Retina (tissue), 1 donor: ENCODE data around the gene PLXND1.
"Not testable (repeated sequence)": the region's sequence is repeated elsewhere in the genome, so short reads cannot be mapped to it uniquely, and the experiment has no call there.

Source experiments
- DNase-seq: peaks from one replicate; pipeline ENCODE4 v3.0.0-alpha.2; 2016

PLXND1 gene

GRCh38 chr3:129606636-129607390 is at the start of gene PLXND1:
Gene PLXND1, minus strand, starts transcription at chr3:129606676. Its CDS starts 37 bp downstream, at chr3:129606639.
- peak; percentile 73 for DNase-seq

- no peak for DNase-seq
These were observed 48.8 kb upstream of the PLXND1 start for GRCh38 chr3:129655291-129655700.

GRCh38 chr3:129654131-129654530 is 47.7 kb upstream of the PLXND1 start:
- DNase-seq: no peak

GRCh38 chr3:129653019-129653418 is 46.5 kb upstream of the PLXND1 start:
- no peak for DNase-seq

- no peak for DNase-seq
These were observed 45.1 kb upstream of the PLXND1 start for GRCh38 chr3:129651435-129652202.

- DNase-seq: peak; percentile 69
These were observed 43.9 kb upstream of the PLXND1 start for GRCh38 chr3:129650256-129650872.

- peak; percentile 72 for DNase-seq
These were observed 41.9 kb upstream of the PLXND1 start for GRCh38 chr3:129648391-129648790.

DNA sequence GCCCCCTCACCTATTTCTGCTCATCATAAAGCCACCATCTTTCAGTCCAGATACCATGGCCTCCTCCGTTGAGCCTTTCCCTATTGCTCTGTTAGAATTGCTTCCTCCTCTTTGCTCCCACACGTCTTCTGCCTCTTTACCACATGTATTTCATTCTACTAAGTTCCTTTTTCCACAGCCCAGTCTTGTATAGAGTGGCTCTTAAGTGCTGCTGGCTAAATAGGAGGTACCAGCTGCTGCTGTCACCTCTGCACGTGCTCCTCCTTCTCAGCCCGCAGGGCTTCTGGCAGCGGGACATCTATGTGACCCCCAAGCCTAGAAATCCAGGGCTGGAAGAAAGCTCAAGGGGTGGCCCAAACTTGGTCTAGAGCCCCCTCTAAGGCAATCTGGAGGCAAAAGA is 38.8 kb upstream of the PLXND1 start:
- no peak for DNase-seq

DNA sequence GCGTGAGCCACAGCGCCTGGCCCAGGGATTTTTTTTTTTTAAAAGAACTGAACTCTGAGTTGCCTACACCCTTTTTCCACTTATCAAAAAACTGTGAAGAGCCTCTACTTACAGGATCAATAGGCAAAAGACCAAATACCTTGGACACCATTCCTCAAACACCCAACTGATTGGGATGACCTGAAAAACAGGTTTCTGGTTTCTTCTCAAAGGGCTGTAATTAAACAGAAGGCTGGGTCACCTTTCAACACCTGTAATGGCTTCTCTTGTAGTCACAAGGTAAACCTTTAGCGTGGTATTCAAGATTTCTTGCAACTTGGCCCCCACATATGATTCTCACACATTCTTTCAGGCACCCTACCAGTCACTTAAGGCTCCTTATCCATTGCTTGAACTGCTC is 38.4 kb upstream of the PLXND1 start:
- no peak for DNase-seq

DNA sequence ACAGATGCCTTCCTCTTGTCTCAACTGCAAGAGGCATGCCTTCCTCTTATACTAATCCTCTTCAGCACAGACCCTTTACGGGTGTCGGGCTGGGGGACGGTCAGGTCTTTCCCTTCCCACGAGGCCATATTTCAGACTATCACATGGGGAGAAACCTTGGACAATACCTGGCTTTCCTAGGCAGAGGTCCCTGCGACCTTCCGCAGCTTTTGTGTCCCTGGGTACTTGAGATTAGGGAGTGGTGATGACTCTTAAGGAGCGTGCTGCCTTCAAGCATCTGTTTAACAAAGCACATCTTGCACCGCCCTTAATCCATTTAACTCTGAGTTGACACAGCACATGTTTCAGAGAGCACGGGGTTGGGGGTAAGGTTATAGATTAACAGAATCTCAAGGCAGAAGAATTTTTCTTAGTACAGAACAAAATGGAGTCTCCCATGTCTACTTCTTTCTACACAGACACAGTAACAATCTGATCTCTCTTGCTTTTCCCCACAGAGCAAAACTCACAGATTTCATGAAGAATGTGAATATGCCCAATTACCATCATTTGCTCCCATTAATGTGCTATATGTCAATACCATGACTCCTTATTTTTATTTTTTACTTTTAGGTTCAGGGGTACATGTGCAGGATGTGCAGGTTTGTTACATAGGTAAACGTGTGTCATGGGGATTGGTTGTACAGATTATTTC is 35.2 kb upstream of the PLXND1 start:
- DNase-seq: not testable (repeated sequence)

GRCh38 chr3:129640985-129641384 is 34.5 kb upstream of the PLXND1 start:
- not testable (repeated sequence) for DNase-seq

GRCh38 chr3:129638481-129638880 is 32.0 kb upstream of the PLXND1 start:
- no peak for DNase-seq

GRCh38 chr3:129636082-129636481 is 29.6 kb upstream of the PLXND1 start:
- DNase-seq: no peak

DNA sequence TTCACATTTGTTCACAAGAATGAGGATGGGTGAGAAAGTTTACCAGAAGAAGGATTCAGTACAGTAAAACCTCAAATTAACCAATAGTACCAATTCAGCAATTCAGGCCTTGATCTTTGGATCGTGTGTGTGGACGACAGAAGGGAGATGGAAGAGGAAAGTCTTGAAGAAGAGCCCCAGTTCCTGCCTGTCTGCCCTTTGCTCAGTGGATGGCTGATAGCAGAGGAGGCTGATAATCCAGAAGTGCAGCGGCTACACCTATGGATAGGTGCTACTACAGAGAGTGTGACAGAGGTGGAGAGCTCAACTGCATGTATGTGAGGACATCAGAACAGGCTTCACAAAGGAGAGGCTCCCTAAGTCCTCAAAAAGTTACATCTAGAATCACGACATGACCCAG is 29.2 kb upstream of the PLXND1 start:
- no peak for DNase-seq

GRCh38 chr3:129633751-129634481 is 27.4 kb upstream of the PLXND1 start:
- DNase-seq: no peak

DNA sequence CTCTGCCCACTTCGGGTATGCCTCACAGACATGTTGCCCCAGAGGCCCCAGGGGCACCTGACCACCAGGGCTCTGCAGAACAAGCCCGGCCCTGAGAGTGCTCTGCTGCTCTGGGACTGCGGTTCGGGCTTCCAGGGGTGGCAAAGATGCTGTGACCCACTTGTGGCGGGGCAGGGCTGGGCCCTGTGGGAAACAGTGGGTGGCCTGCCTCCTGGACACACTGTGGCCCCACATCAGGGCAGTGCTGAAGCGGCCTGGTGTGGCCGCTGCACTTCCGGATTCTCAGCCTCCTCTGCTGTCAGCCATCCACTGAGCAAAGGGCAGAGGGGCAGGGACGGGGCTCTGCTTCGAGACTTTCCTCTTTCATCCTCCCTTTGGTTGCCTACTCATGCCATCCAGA is 26.5 kb upstream of the PLXND1 start:
- no peak for DNase-seq

- no peak for DNase-seq
These were observed 26.1 kb upstream of the PLXND1 start for GRCh38 chr3:129632556-129632955.

GRCh38 chr3:129632056-129632455 is 25.6 kb upstream of the PLXND1 start:
- no peak for DNase-seq

DNA sequence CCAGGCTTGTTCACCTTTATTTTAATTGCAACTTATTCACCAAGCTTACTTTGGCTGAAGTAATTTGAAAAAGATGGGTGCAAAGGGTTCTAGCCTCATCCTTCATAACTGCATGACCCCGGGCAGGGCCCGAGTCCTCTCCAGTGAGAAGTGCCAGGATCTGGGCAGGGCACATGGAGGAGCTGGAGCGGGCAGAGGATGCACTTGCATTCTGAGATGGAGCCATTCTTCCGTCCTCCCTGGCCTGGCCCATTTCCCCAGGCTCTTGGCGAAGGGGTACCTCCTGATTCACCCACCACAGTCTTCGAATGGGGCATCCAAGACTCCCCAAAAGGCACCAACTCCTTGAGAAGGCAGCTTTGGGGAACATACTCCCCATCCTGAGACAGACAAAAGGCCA is 22.5 kb upstream of the PLXND1 start:
- no peak for DNase-seq

GRCh38 chr3:129628169-129628522 is 21.7 kb upstream of the PLXND1 start:
- DNase-seq: no peak

DNA sequence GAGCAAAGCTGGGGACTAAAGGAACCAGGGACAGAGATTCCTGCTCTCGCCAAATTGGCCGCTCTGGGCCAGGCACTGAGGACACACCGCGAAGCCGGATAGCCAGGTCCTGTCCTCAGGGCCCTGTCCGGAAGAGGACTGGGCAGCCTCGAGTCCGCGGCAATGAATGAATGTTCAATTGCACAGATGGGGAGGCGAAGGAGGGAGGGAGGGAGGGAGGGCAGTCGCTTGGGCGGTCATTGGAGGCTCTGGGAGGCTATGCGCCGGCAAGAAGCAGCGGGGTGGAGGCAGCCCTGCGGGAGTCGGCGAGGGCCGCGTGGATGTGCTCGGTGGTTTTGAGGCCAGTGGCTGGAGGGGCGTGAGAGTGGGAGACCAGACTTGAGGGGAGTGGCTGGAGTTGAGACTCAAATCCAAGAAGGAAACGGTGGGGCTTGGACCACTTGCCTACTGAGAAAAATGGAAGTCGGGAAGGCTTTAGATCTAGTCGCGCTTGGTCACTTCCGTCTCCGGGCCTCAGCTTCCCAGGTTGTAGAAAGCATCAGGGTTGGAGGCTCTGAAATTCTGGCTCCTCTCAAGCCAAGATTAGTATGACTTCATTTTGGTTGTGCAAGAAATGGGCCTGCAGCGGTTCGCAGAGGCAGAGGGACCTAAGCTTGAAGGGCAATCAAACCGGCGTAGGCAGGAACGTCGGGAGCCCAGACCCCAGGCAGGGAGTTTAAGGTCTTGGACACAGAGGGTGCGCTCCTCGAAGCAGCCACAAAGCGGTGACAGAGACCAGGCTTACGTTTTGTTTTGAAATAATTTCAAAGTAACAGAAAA is 21.1 kb upstream of the PLXND1 start:
- peak; percentile 93 for DNase-seq
